Muscle of back (tissue), 11 donors: ENCODE data around the gene PLA2G2E. TPM values are rescaled to one million over a fixed set of nuclear protein-coding genes. Genes with fewer than 3 reads are reported as not detected.
A peak's percentile ranks its signal among the peaks of the same experiment; 100 is the strongest.
"Not testable (repeated sequence)": the region's sequence is repeated elsewhere in the genome, so short reads cannot be mapped to it uniquely, and the experiment has no call there.

ENCODE experiments used
- DNase-seq, 3 donors: peaks; one replicate each; pipeline versions ENCODE4 v3.0.0 to v3.0.0-alpha.2; 2013
- polyA plus RNA-seq, 10 donors: library from polyadenylated mRNA; unstranded; fragments of 120-200 nt; gene quantifications; one replicate each; pipeline ENCODE4 v1.2.1, GENCODE V29; 2013; ENCODE audit not compliant: insufficient read length in 10 of 10

Gene PLA2G2E
- polyA plus RNA-seq, 10 donors = not detected

- DNase-seq = no peak
Measured at GRCh38 chr1:19884312-19884711, 39.1 kb downstream of the PLA2G2E start.

- peak; percentile 98 to 99 (median 98) for DNase-seq
Measured at GRCh38 chr1:19882111-19883071, 41.0 kb downstream of the PLA2G2E start, which contains the start of gene OTUD3. TSS of gene OTUD3 (plus strand) at chr1:19882395. CDS start at chr1:19882514, 119 bp downstream.

- DNase-seq = not testable (repeated sequence)
Measured at GRCh38 chr1:19880841-19881240, 42.6 kb downstream of the PLA2G2E start.

GRCh38 chr1:19879661-19880060 is 43.8 kb downstream of the PLA2G2E start:
- DNase-seq = no peak

GRCh38 chr1:19879227-19879626 is 44.2 kb downstream of the PLA2G2E start:
- no peak for DNase-seq

GRCh38 chr1:19878637-19878985 is 44.8 kb downstream of the PLA2G2E start:
- no peak for DNase-seq

- no peak for DNase-seq
Measured at GRCh38 chr1:19877821-19878636, 45.4 kb downstream of the PLA2G2E start.

- DNase-seq = no peak
Measured at GRCh38 chr1:19877181-19877750, 46.2 kb downstream of the PLA2G2E start.

GRCh38 chr1:19872190-19872589 is 51.2 kb downstream of the PLA2G2E start:
- no peak for DNase-seq

Other genes with a start within 250 kb of the PLA2G2E start
- 1 to 10 TPM; 1.6 to 3.8 (median 2.5) TPM for gene TMCO4, start 123.7 kb downstream of the PLA2G2E start, polyA plus RNA-seq
- not detected for gene RNF186, start 108.3 kb downstream of the PLA2G2E start, polyA plus RNA-seq
- gene OTUD3, start 41.2 kb downstream of the PLA2G2E start, polyA plus RNA-seq = 10 to 100 TPM in 2 of 10 donors, 1 to 10 TPM in 8; 4.9 to 13.1 (median 6.7) TPM
- gene PLA2G2A, start 56.0 kb upstream of the PLA2G2E start, polyA plus RNA-seq = 1 to 10 TPM in 9 of 10 donors, under 1 TPM in 1; 0.77 to 7.2 (median 1.7) TPM
- under 1 TPM in 8 of 10 donors, not detected in 2; 0.17 to 0.62 (median 0.30) TPM for gene PLA2G5, start 146.6 kb upstream of the PLA2G2E start, polyA plus RNA-seq
- under 1 TPM in 4 of 10 donors, not detected in 6; 0.05 to 0.20 (median 0.11) TPM for gene PLA2G2D, start 195.9 kb upstream of the PLA2G2E start, polyA plus RNA-seq
- not detected for gene PLA2G2F, start 215.7 kb upstream of the PLA2G2E start, polyA plus RNA-seq